Gastroesophageal sphincter (tissue), 4 donors: ENCODE results near the gene LRRC28. TPM values are rescaled to one million over a fixed set of nuclear protein-coding genes. Genes with fewer than 3 reads are reported as not detected.

Source experiments
- ATAC-seq: fragments of 150-250 bp; one replicate; pipeline ENCODE4 v1.9.1; 2016; ENCODE audit warnings: mild to moderate bottlenecking, moderate library complexity
- H3K27ac ChIP-seq, 4 donors: fragments of 200-600 bp; sonication (generic) in 3 of 4; 1 replicate in 3 of 4; 2 replicates in 1 of 4; pipeline ENCODE4 v1.5.1; 2016 to 2019
- H3K27me3 ChIP-seq: fragments of 200-600 bp; sonication (generic); one replicate; pipeline ENCODE4 v1.5.1; 2019
- H3K36me3 ChIP-seq, 2 donors: fragments of 200-600 bp; sonication (generic); one replicate each; pipeline ENCODE4 v1.5.1; 2019; ENCODE audit warnings: control low read depth in 1 of 2
- H3K4me1 ChIP-seq, 3 donors: fragments of 200-600 bp; sonication (generic); 1 replicate in 2 of 3; 2 replicates in 1 of 3; pipeline ENCODE4 v1.5.1; 2016 to 2019; ENCODE audit warnings: control low read depth in 2 of 3
- H3K4me3 ChIP-seq, 2 donors: fragments of 200-600 bp; sonication (generic); one replicate each; pipeline ENCODE4 v1.5.1; 2019; ENCODE audit warnings: mild to moderate bottlenecking in 1 of 2, moderate library complexity in 1 of 2
- H3K9me3 ChIP-seq, 3 donors: fragments of 200-600 bp; sonication (generic); one replicate each; pipeline ENCODE4 v1.5.1; 2017 to 2019; ENCODE audit warnings: control low read depth in 2 of 3
- CTCF ChIP-seq, 4 experiments: fragments of 200-600 bp in 2 of 4; fragments of 450-650 bp in 2 of 4; sonication (generic) in 1 of 4; IDR thresholded peaks; one replicate each; pipeline ENCODE4 v1.5.1; 2017 to 2019; ENCODE audit warnings: antibody characterized with exemption in 4 of 4, mild to moderate bottlenecking in 2 of 4, moderate library complexity in 2 of 4
- EP300 ChIP-seq: sonication (generic); formaldehyde crosslinking; IDR thresholded peaks from one replicate; pipeline ENCODE4 v1.6.1; 2017; ENCODE audit warnings: antibody characterized with exemption, mild to moderate bottlenecking
- POLR2A ChIP-seq, 2 donors: fragments of 450-650 bp; IDR thresholded peaks; one replicate each; pipeline ENCODE4 v1.6.1; 2017; ENCODE audit warnings: antibody characterized with exemption in 2 of 2, mild to moderate bottlenecking in 2 of 2, moderate library complexity in 1 of 2
- POLR2AphosphoS5 ChIP-seq: sonication (generic); formaldehyde crosslinking; IDR thresholded peaks from one replicate; pipeline ENCODE4 v1.6.1; 2017; ENCODE audit warnings: antibody characterized with exemption
- WGBS, 2 donors: methylation state at CpG; one replicate each; pipeline ENCODE4 v1.1.5; 2018; ENCODE audit warnings: low coverage in 1 of 2; 5-methylcytosine and 5-hydroxymethylcytosine counted together
- total RNA-seq, 4 donors: library from RNA; depleted of rRNA; stranded (reverse); fragments of >200 nt; gene quantifications; one replicate each; pipeline ENCODE4 v1.1.0, GENCODE V29; 2016

LRRC28 gene
- total RNA-seq, result 10 to 100 TPM; 26.1 to 47.2 (median 28.5) TPM

- 0 to 1% methylated on average over 13 to 15 of the region's 90 CpGs for WGBS, 2 donors
- peaks cover 5 to 58% (median 10%) of the 10 kb centered on the region in 3 donors for H3K4me1 ChIP-seq
- peak; percentile 93 for ATAC-seq
- H3K4me3 ChIP-seq, result peak within 1 kb of the TSS; percentile 80 to 100
- H3K36me3 ChIP-seq, result peaks cover 0 to 5% of the 10 kb centered on the region in 2 donors
- H3K9me3 ChIP-seq, result no peaks in the 10 kb centered on the region
- TF ChIP-seq EP300 (no peak), POLR2A (IDR thresholded peaks at IDR 0.05) (peak; percentile 83 to 87), CTCF (IDR thresholded peaks at IDR 0.05) (no peak), POLR2AphosphoS5 (peak; percentile 99)
- H3K27me3 ChIP-seq, result no peaks in the 10 kb centered on the region
- H3K27ac ChIP-seq, result peak within 1 kb of the TSS; percentile 94 to 96 (median 94)
Observed at GRCh38 chr15:99250857-99251841, at the start of gene LRRC28. LRRC28 (plus strand) TSS chr15:99251481; CDS start chr15:99255958, 4,477 bp downstream.

GRCh38 chr15:99202176-99202552 is 49.1 kb upstream of the LRRC28 start:
- Histone ChIP-seq H3K36me3 (peaks cover 0 to 27% of the 10 kb centered on the region in 2 donors), H3K27ac (peak overlapping the region in 1 of 4 donors; percentile 35), H3K9me3 (no peaks in the 10 kb centered on the region), H3K27me3 (no peaks in the 10 kb centered on the region), H3K4me1 (peaks cover 0 to 5% (median 0%) of the 10 kb centered on the region in 3 donors), H3K4me3 (no peak overlapping the region)
- WGBS, 2 donors, result 71% methylated on average over 2 of the region's 2 CpGs
- TF ChIP-seq POLR2AphosphoS5 (no peak), POLR2A (IDR thresholded peaks at IDR 0.05) (no peak), CTCF (IDR thresholded peaks at IDR 0.05) (no peak), EP300 (no peak)
- no peak for ATAC-seq

- H3K36me3 ChIP-seq, result no peaks in the 10 kb centered on the region
- no peaks in the 10 kb centered on the region for H3K9me3 ChIP-seq
- 80 to 85% methylated on average over 2 to 3 of the region's 3 CpGs for WGBS, 2 donors
- H3K4me3 ChIP-seq, result no peak overlapping the region
- H3K27ac ChIP-seq, result no peak overlapping the region
- peaks cover 0 to 41% (median 21%) of the 10 kb centered on the region in 3 donors for H3K4me1 ChIP-seq
- TF ChIP-seq CTCF (IDR thresholded peaks at IDR 0.05), result no peak
- TF ChIP-seq POLR2A (IDR thresholded peaks at IDR 0.05), result no peak
- TF ChIP-seq POLR2AphosphoS5, result no peak
- no peak for TF ChIP-seq EP300
- H3K27me3 ChIP-seq, result no peaks in the 10 kb centered on the region
- no peak for ATAC-seq
Observed at GRCh38 chr15:99207672-99208071, 43.6 kb upstream of the LRRC28 start.

GRCh38 chr15:99209326-99209725 is 42.0 kb upstream of the LRRC28 start:
- TF ChIP-seq POLR2AphosphoS5 (no peak), POLR2A (IDR thresholded peaks at IDR 0.05) (no peak), EP300 (no peak), CTCF (IDR thresholded peaks at IDR 0.05) (no peak)
- no peaks in the 10 kb centered on the region for H3K9me3 ChIP-seq
- H3K27ac ChIP-seq, result peak overlapping the region; percentile 1 to 92 (median 88)
- H3K27me3 ChIP-seq, result no peaks in the 10 kb centered on the region
- H3K36me3 ChIP-seq, result no peaks in the 10 kb centered on the region
- no peak overlapping the region for H3K4me3 ChIP-seq
- peaks cover 0 to 56% (median 21%) of the 10 kb centered on the region in 3 donors for H3K4me1 ChIP-seq
- WGBS, 2 donors, result 65 to 71% methylated on average over 1 to 2 of the region's 2 CpGs
- no peak for ATAC-seq
